Uterus (tissue), 2 donors: ENCODE results near the gene ULK3.

Experiments used
- POLR2A ChIP-seq, 2 donors: fragments of 450-650 bp; IDR thresholded peaks; one replicate each; pipeline ENCODE4 v1.6.1; 2016; ENCODE audit warnings: antibody characterized with exemption in 2 of 2, mild to moderate bottlenecking in 1 of 2, moderate library complexity in 1 of 2
- TF ChIP-seq, protein P1 (sequence below), 4 experiments: fragments of 200-600 bp in 2 of 4; fragments of 450-650 bp in 2 of 4; sonication (generic) in 2 of 4; IDR thresholded peaks; one replicate each; pipeline ENCODE4 v1.5.1; 2016 to 2019; ENCODE audit warnings: antibody characterized with exemption in 4 of 4, mild to moderate bottlenecking in 2 of 4, moderate library complexity in 1 of 4

DNA sequence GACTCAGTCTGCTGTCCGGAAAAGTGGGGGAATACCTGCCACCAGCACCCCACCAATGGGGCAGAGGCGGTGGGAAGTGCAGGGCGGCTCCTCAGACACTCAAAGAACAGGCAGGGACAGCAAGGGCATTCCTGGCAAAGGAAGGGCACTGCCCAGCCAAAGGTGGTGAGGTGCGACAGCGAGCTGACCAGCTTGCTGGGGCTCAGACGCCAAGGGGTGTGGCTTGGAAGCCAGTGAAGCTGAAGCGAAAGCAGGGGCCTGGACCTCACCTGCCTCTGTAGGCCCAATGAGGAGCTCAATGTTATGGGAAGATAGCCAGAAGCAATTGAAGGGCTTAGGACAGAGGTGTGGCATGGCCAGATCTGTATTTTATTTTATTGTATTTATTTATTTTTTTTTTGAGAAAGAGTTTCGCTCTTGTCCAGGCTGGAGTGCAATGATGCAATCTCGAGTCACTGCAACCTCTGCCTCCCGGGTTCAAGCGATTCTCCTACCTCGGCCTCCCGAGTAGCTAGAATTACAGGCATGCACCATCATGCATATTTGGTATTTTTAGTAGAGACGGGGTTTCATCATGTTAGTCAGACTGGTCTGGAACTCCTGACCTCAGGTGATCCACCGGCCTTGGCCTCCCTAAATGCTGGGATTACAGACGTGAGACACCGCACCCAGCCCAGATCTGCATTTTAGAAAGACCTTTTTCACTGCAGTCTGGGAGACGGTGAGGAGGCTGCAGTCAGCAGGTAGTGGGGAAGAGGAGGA lies 34.7 kb downstream of the ULK3 start:
- TF ChIP-seq POLR2A (IDR thresholded peaks at IDR 0.05) = no peak
- TF ChIP-seq, protein P1, sequence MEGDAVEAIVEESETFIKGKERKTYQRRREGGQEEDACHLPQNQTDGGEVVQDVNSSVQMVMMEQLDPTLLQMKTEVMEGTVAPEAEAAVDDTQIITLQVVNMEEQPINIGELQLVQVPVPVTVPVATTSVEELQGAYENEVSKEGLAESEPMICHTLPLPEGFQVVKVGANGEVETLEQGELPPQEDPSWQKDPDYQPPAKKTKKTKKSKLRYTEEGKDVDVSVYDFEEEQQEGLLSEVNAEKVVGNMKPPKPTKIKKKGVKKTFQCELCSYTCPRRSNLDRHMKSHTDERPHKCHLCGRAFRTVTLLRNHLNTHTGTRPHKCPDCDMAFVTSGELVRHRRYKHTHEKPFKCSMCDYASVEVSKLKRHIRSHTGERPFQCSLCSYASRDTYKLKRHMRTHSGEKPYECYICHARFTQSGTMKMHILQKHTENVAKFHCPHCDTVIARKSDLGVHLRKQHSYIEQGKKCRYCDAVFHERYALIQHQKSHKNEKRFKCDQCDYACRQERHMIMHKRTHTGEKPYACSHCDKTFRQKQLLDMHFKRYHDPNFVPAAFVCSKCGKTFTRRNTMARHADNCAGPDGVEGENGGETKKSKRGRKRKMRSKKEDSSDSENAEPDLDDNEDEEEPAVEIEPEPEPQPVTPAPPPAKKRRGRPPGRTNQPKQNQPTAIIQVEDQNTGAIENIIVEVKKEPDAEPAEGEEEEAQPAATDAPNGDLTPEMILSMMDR (IDR thresholded peaks at IDR 0.05) = no peak
